Epithelial cell of proximal tubule (primary cell): Measurements from ENCODE around the gene MARCHF6. TPM values are rescaled to one million over a fixed set of nuclear protein-coding genes. Genes with fewer than 3 reads are reported as not detected.

ENCODE experiments used
- DNase-seq: peaks from one replicate; pipeline ENCODE4 v3.0.0-alpha.2; 2011; ENCODE audit warnings: low read depth
- H3K4me3 ChIP-seq: 2 replicates; pipeline ENCODE4 v1.5.1; 2011; ENCODE audit warnings: low read depth, mild to moderate bottlenecking, low read length
- total RNA-seq: library from RNA; depleted of rRNA; stranded (reverse); fragments of >200 nt; gene quantifications from 2 replicates; pipeline ENCODE4 v1.2.3, GENCODE V29; 2015
- TF ChIP-seq, protein P1 (sequence below): conservative IDR thresholded peaks from 2 replicates; pipeline ENCODE4 v1.5.1; 2012; ENCODE audit warnings: low read depth, mild to moderate bottlenecking, low read length

The MARCHF6 gene
- total RNA-seq, 1 donor from 2014 or later, result 27.0 TPM

DNA sequence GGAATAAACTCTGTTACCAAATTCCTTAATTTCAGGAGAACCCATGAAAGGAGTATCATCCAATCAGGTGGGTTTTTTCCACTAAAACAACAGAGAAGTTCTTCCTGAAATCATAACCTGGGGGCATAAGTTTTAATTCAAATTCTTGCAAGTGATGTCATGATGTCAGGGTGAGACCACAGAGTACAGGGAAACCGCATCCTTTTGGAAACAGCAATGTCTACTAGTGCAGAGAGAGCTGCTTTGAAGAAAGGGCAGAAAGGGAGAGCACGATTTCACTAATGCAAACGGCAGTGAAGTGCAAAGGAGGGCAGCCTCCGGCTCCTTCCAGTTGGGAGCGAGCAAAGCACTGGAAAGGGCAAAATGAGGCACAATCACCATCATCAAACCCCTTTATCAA, 25.2 kb upstream of the MARCHF6 start:
- TF ChIP-seq, protein P1, sequence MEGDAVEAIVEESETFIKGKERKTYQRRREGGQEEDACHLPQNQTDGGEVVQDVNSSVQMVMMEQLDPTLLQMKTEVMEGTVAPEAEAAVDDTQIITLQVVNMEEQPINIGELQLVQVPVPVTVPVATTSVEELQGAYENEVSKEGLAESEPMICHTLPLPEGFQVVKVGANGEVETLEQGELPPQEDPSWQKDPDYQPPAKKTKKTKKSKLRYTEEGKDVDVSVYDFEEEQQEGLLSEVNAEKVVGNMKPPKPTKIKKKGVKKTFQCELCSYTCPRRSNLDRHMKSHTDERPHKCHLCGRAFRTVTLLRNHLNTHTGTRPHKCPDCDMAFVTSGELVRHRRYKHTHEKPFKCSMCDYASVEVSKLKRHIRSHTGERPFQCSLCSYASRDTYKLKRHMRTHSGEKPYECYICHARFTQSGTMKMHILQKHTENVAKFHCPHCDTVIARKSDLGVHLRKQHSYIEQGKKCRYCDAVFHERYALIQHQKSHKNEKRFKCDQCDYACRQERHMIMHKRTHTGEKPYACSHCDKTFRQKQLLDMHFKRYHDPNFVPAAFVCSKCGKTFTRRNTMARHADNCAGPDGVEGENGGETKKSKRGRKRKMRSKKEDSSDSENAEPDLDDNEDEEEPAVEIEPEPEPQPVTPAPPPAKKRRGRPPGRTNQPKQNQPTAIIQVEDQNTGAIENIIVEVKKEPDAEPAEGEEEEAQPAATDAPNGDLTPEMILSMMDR, result no peak
- H3K4me3 ChIP-seq, result no peak overlapping the region
- DNase-seq, result no peak

DNA sequence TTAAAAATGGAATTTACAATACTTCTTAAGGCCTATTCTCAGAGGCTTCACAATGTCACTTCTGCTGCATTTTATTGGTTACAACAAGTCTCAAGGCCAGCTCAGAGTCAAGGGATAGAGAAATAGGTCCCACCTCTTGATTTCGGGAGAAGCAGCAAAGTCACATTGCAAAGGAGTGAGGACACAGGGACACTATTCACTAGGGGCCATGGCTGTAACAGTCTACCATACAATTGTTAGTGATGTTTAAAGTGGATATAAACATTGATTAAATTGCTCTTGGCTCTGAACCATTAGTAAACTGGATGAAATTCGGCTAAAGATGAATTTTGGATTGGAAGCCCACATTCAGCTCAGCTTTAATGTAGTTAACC, 24.1 kb upstream of the MARCHF6 start:
- no peak overlapping the region for H3K4me3 ChIP-seq
- TF ChIP-seq, protein P1, result no peak
- no peak for DNase-seq

DNA sequence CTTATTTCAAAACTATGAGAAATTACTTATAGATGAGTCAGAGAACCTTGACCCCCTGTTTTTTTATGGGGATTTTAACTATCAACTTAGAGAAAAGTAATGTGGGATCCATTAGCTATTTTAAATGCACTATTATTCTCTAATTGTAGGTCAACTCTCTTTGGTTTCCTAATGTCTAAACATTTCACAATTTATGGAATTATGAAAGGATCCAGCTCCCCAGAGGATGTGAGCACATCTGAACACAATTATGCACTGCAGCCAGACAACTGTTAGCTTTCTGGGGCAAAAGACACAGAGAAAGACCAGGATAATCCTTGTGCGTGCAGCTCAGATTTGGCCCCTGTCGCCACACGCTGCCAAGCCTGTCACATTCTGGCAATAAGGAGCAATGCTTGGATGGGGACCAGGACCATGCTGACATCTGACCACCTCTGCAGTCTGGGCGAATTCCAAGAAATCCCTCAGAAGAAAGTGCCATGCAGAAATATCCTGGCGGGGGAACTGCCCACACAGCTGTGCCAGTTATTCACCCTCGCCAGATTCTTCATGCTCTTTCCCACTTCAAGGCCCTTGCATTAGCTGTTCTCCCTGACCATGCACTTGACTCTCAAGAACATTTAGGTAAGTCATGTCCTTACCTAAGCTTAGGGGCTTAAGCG, 23.5 kb upstream of the MARCHF6 start:
- TF ChIP-seq, protein P1, result no peak
- no peak for DNase-seq
- no peak overlapping the region for H3K4me3 ChIP-seq

DNA sequence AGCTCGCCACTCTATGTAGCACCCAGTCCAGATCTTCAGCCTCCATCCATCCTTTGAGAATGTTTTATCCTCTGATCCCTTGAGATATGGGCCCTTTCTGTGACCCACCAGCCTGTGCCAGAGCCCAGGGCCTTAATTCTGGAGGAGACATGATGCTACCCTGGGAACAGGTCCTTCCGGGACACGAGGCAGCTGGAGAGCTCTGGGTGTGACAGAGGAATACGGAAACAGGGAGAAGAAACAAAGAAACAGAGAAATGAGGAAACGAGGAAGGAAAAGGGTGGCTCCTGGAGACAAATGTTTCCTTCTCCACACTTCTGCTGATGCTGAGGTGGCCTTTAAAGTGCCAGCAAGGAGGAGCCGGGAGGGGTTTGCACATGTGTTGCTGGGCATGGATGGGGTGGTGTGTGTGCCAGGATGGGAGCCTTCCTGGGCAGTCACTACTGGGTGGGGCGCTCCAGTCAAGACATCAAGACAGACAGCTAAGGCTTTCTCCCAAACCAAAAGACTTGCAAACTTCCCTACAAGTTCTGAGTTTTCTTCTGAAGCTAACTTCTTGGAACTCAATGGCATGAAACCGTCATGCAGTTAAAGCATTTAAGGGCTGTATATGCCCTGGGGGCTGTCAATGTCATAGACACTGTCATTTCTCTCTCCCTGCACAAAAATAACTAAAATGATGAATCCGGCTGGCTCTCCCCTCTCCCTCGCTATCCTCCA, 22.8 kb upstream of the MARCHF6 start:
- no peak for DNase-seq
- H3K4me3 ChIP-seq, result no peak overlapping the region
- TF ChIP-seq, protein P1, result no peak

DNA sequence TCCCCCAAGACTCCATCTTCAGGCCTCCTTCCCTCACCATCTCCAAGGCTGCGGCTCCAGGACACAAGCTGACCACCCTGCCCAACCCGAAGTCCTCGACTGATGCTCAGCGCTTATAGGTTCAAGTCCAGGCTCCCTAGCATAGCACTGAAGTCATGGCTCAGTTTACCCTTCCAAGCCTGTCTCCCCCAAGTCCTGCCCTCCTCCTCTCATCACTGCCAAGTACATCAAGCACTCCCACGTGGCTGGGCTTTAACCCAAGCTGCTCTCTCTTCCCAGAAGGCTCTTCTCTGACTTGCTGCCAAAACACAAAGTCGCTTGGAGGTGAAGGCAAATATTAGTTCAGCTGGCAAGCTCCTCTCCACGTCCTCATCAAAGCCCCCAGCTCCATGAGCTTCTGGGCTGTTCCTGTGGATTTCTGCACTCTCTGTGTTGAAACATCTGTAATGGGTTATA, 22.1 kb upstream of the MARCHF6 start:
- H3K4me3 ChIP-seq, result no peak overlapping the region
- TF ChIP-seq, protein P1, result no peak
- DNase-seq, result no peak

DNA sequence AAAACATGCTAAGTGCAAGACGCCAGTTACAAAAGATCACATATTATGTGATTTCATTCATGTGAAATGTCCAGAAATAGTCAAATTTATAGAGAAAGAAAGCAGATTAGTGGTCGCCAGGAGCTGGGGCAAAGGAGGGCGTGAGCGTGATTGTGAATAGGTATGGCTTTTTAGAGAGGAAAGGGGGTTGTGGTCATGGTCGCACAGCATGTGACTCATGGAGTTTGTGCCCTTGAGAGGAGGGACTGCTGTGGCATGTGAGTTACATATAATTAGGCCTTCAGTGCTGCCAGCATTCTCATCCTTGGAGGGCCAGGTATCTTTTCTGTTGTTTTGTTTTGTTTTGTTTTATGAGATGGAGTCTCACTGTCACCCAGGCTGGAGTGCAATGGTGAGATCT, 21.2 kb upstream of the MARCHF6 start:
- DNase-seq, result no peak
- TF ChIP-seq, protein P1, result no peak
- H3K4me3 ChIP-seq, result no peak overlapping the region
